Keratinocyte (primary cell): Measurements from ENCODE around the gene CFAP73.

Experiments
- CTCF ChIP-seq, 3 experiments: IDR thresholded peaks in 1 of 3; conservative IDR thresholded peaks in 1 of 3; optimal IDR thresholded peaks in 1 of 3; 2 replicates in 2 of 3; 3 replicates in 1 of 3; pipeline versions ENCODE3 to v1.5.1; 2011; ENCODE audit warnings: low read length in 3 of 3, mild to moderate bottlenecking in 3 of 3, moderate library complexity in 2 of 3, control low read depth in 1 of 3, inconsistent platforms in 1 of 3; ENCODE audit not compliant: insufficient read depth in 2 of 3; ENCODE audit errors: extremely low read depth in 1 of 3
- EZH2 ChIP-seq: IDR thresholded peaks from one replicate; pipeline ENCODE4 v1.6.1; 2012; ENCODE audit warnings: inconsistent platforms, mild to moderate bottlenecking, low read length, moderate library complexity

GRCh38 chr12:113120670-113121370, 28.7 kb upstream of the CFAP73 start:
- TF ChIP-seq CTCF (optimal IDR thresholded peaks at IDR 0.05 in 1 of 3, IDR thresholded peaks at IDR 0.05 in 1 of 3, conservative IDR thresholded peaks at IDR 0.05 in 1 of 3; ENCODE audit: extremely low read depth in 1 of 3, insufficient read depth in 2 of 3, low read length in 3 of 3) (no peak), EZH2 (no peak)
